Measurements from ENCODE around the gene EPHB1.

- TF ChIP-seq TAF1 (IDR thresholded peaks at IDR 0.05; ENCODE audit: borderline replicate concordance, insufficient read depth, low read length): no peak
- TF ChIP-seq SIN3A (IDR thresholded peaks at IDR 0.05; ENCODE audit: borderline replicate concordance, insufficient read depth, low read length): no peak
- TF ChIP-seq POLR2AphosphoS5 (IDR thresholded peaks at IDR 0.05; ENCODE audit: low read depth, low read length): no peak
Observed at GRCh38 chr3:134847349-134847748, 52.3 kb downstream of the EPHB1 start.

All from PFSK-1 (cell line).